SK-N-SH treated with all-trans-retinoic acid at 6 μM for 48 hours (cell line): ENCODE results near the gene PPP1R14B.

Source experiments
- ATAC-seq: fragments of 200-7000 bp; cut with Tn5 transposase; 3 replicates; pipeline ENCODE4 v1.9.1; 2020; ENCODE audit warnings: mild to moderate bottlenecking, moderate library complexity
- BACH2 ChIP-seq: fragments of 250-450 bp; sonication (Bioruptor Pico); IDR thresholded peaks from 2 replicates; pipeline ENCODE4 v1.9.0; 2021; ENCODE audit warnings: mild to moderate bottlenecking, borderline replicate concordance
- CSDC2 ChIP-seq: fragments of 250-450 bp; sonication (Bioruptor Pico); IDR thresholded peaks from 2 replicates; pipeline ENCODE4 v1.5.0; 2020; ENCODE audit warnings: mild to moderate bottlenecking, moderate library complexity
- GLIS3 ChIP-seq: fragments of 250-450 bp; sonication (Bioruptor Pico); IDR thresholded peaks from 2 replicates; pipeline ENCODE4 v1.5.0; 2020; ENCODE audit warnings: mild to moderate bottlenecking, moderate library complexity
- ISL1 ChIP-seq: fragments of 250-450 bp; sonication (Bioruptor Pico); IDR thresholded peaks from 2 replicates; pipeline ENCODE4 v2.1.2; 2022; ENCODE audit warnings: mild to moderate bottlenecking, moderate library complexity
- PATZ1 ChIP-seq: fragments of 250-450 bp; sonication (Bioruptor Pico); IDR thresholded peaks from 2 replicates; pipeline ENCODE4 v1.8.0; 2020; ENCODE audit warnings: mild to moderate bottlenecking, moderate library complexity, borderline replicate concordance
- POU6F1 ChIP-seq: fragments of 250-450 bp; sonication (Bioruptor Pico); IDR thresholded peaks from 2 replicates; pipeline ENCODE4 v1.8.0; 2021; ENCODE audit warnings: low read depth, mild to moderate bottlenecking, moderate library complexity, borderline replicate concordance
- PPARA ChIP-seq: fragments of 250-450 bp; sonication (Bioruptor Pico); IDR thresholded peaks from 2 replicates; pipeline ENCODE4 v1.5.0; 2020; ENCODE audit warnings: mild to moderate bottlenecking, borderline replicate concordance
- SNAI2 ChIP-seq: fragments of 250-450 bp; sonication (Bioruptor Pico); IDR thresholded peaks from 2 replicates; pipeline ENCODE4 v1.5.0; 2020; ENCODE audit warnings: mild to moderate bottlenecking, moderate library complexity
- TCF4 ChIP-seq: fragments of 250-450 bp; sonication (Bioruptor Pico); IDR thresholded peaks from 2 replicates; pipeline ENCODE4 v1.8.0; 2021; ENCODE audit warnings: mild to moderate bottlenecking, moderate library complexity, borderline replicate concordance
- TOX ChIP-seq: fragments of 250-450 bp; sonication (Bioruptor Pico); IDR thresholded peaks from 2 replicates; pipeline ENCODE4 v1.8.0; 2021; ENCODE audit warnings: mild to moderate bottlenecking, moderate library complexity, borderline replicate concordance
- ZFP3 ChIP-seq: fragments of 250-450 bp; sonication (Bioruptor Pico); IDR thresholded peaks from 2 replicates; pipeline ENCODE4 v1.5.0; 2020; ENCODE audit warnings: mild to moderate bottlenecking, moderate library complexity
- ZNF565 ChIP-seq: fragments of 450-650 bp; formaldehyde crosslinking; conservative IDR thresholded peaks from 2 replicates; pipeline ENCODE4 v1.5.0; 2020; ENCODE audit warnings: low read depth, mild to moderate bottlenecking, moderate library complexity
- ZNF70 ChIP-seq: fragments of 450-650 bp; formaldehyde crosslinking; IDR thresholded peaks from 2 replicates; pipeline ENCODE4 v1.5.0; 2020; ENCODE audit warnings: mild to moderate bottlenecking, moderate library complexity
- ZNF8 ChIP-seq: fragments of 450-650 bp; formaldehyde crosslinking; IDR thresholded peaks from 2 replicates; pipeline ENCODE4 v1.5.0; 2020; ENCODE audit warnings: mild to moderate bottlenecking, moderate library complexity
- TF ChIP-seq, protein P1 (sequence below): fragments of 250-450 bp; sonication (Bioruptor Pico); IDR thresholded peaks from 2 replicates; pipeline ENCODE4 v1.5.1; 2020; ENCODE audit warnings: low read depth, mild to moderate bottlenecking, moderate library complexity
- TF ChIP-seq, protein P2 (sequence below): fragments of 250-450 bp; sonication (Bioruptor Pico); IDR thresholded peaks from 2 replicates; pipeline ENCODE4 v1.5.0; 2020; ENCODE audit warnings: mild to moderate bottlenecking, moderate library complexity

The PPP1R14B gene

GRCh38 chr11:64246871-64247728 lies at the start of gene PPP1R14B:
Gene PPP1R14B (minus strand): TSS chr11:64246943. CDS start chr11:64246673, 270 bp downstream.
- TF ChIP-seq GLIS3, result no peak; the same call in 1 of the 2 replicates
- peak; percentile 11; the same call in 1 of the 2 replicates for TF ChIP-seq ZNF70 (CRISPR knock-in tag)
- TF ChIP-seq, protein P1, sequence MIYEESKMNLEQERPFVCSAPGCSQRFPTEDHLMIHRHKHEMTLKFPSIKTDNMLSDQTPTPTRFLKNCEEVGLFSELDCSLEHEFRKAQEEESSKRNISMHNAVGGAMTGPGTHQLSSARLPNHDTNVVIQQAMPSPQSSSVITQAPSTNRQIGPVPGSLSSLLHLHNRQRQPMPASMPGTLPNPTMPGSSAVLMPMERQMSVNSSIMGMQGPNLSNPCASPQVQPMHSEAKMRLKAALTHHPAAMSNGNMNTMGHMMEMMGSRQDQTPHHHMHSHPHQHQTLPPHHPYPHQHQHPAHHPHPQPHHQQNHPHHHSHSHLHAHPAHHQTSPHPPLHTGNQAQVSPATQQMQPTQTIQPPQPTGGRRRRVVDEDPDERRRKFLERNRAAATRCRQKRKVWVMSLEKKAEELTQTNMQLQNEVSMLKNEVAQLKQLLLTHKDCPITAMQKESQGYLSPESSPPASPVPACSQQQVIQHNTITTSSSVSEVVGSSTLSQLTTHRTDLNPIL (CRISPR knock-in tag), result no peak
- TF ChIP-seq, protein P2, sequence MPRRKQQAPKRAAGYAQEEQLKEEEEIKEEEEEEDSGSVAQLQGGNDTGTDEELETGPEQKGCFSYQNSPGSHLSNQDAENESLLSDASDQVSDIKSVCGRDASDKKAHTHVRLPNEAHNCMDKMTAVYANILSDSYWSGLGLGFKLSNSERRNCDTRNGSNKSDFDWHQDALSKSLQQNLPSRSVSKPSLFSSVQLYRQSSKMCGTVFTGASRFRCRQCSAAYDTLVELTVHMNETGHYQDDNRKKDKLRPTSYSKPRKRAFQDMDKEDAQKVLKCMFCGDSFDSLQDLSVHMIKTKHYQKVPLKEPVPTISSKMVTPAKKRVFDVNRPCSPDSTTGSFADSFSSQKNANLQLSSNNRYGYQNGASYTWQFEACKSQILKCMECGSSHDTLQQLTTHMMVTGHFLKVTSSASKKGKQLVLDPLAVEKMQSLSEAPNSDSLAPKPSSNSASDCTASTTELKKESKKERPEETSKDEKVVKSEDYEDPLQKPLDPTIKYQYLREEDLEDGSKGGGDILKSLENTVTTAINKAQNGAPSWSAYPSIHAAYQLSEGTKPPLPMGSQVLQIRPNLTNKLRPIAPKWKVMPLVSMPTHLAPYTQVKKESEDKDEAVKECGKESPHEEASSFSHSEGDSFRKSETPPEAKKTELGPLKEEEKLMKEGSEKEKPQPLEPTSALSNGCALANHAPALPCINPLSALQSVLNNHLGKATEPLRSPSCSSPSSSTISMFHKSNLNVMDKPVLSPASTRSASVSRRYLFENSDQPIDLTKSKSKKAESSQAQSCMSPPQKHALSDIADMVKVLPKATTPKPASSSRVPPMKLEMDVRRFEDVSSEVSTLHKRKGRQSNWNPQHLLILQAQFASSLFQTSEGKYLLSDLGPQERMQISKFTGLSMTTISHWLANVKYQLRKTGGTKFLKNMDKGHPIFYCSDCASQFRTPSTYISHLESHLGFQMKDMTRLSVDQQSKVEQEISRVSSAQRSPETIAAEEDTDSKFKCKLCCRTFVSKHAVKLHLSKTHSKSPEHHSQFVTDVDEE, result 0 out of 2 replicates have a peak, but pooled peaks have one; percentile 29
- ATAC-seq, result peak; percentile 77

DNA sequence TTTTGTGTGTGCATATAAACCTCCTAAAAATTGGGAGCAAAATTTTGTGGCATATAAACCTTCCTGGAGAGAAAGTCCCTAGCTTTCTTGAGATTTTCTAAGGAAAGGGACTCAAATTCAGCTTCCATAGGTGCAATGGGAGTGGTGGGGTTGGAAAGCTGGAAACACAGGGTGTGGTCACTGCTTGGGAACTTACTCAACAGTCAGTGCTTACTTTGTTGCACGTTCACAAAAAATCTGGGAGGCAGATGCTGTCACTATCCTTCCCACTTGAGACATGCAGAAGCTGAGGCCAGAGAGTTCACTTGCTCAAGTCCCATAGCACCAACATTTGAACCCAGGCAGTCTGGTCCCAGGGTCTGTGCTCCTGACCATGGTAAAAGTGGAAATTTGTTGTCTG lies 49.5 kb upstream of the PPP1R14B start:
- ATAC-seq, result no peak

GRCh38 chr11:64295760-64296159 lies 49.0 kb upstream of the PPP1R14B start:
- no peak for ATAC-seq

More for the DNA sequence above, 49.5 kb upstream of the PPP1R14B start:
- TF ChIP-seq TCF4 (CRISPR knock-in tag) (no peak), GLIS3 (no peak), PATZ1 (CRISPR knock-in tag) (no peak), CSDC2 (CRISPR knock-in tag) (no peak), ISL1 (CRISPR knock-in tag) (no peak)
- TF ChIP-seq, protein P1 (CRISPR knock-in tag), result no peak

More at GRCh38 chr11:64295760-64296159, 49.0 kb upstream of the PPP1R14B start:
- no peak for TF ChIP-seq BACH2 (CRISPR knock-in tag)
- no peak for TF ChIP-seq ZNF70 (CRISPR knock-in tag)
- TF ChIP-seq SNAI2, result no peak
- no peak for TF ChIP-seq ZNF565 (CRISPR knock-in tag)
- no peak for TF ChIP-seq PPARA (CRISPR knock-in tag)
- no peak for TF ChIP-seq POU6F1 (CRISPR knock-in tag)
- TF ChIP-seq CSDC2 (CRISPR knock-in tag), result no peak
- TF ChIP-seq ZFP3, result no peak
- TF ChIP-seq, protein P2, result no peak
- TF ChIP-seq TOX (CRISPR knock-in tag), result no peak
- TF ChIP-seq, protein P1 (CRISPR knock-in tag), result no peak
- TF ChIP-seq ZNF8 (CRISPR knock-in tag), result no peak
- no peak for TF ChIP-seq GLIS3
